Measurements from ENCODE around the gene FRAS1.

DNA sequence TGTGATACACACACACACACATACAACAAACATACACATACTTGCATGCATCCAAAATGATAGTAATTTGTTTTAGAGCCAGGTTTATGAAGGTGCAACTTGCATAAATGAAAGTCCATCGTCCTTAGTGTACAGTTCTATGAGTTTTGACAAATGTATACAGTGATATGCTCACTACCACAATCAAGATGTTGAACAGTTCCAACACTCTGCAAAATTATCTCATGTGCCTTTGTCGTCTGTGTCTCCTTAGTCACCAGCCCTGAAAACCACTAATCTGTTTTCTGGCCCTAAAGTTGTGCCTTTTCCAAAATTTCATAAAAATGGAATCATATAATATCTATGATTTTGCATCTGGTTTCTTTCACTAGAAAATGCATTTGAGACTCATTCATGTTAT lies 426.7 kb downstream of the FRAS1 start:
- TF ChIP-seq, protein P1, sequence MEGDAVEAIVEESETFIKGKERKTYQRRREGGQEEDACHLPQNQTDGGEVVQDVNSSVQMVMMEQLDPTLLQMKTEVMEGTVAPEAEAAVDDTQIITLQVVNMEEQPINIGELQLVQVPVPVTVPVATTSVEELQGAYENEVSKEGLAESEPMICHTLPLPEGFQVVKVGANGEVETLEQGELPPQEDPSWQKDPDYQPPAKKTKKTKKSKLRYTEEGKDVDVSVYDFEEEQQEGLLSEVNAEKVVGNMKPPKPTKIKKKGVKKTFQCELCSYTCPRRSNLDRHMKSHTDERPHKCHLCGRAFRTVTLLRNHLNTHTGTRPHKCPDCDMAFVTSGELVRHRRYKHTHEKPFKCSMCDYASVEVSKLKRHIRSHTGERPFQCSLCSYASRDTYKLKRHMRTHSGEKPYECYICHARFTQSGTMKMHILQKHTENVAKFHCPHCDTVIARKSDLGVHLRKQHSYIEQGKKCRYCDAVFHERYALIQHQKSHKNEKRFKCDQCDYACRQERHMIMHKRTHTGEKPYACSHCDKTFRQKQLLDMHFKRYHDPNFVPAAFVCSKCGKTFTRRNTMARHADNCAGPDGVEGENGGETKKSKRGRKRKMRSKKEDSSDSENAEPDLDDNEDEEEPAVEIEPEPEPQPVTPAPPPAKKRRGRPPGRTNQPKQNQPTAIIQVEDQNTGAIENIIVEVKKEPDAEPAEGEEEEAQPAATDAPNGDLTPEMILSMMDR (IDR thresholded peaks at IDR 0.05) = no peak
- TF ChIP-seq EZH2 (IDR thresholded peaks at IDR 0.05; ENCODE audit: borderline replicate concordance, insufficient read depth, low read depth, low read length, poor library complexity, severe bottlenecking) = no peak
